Tibial artery (tissue), 4 donors: ENCODE measurements around the gene SLC11A2.
A peak's percentile ranks its signal among the peaks of the same experiment; 100 is the strongest.

ENCODE experiments used
- DNase-seq, 2 donors: peaks; one replicate each; pipeline ENCODE4 v3.0.0-alpha.2; 2019
- H3K27ac ChIP-seq, 2 donors: fragments of 200-600 bp; sonication (generic) in 1 of 2; 1 replicate in 1 of 2; 2 replicates in 1 of 2; pipeline ENCODE4 v1.5.1; 2018 to 2019; ENCODE audit warnings: mild to moderate bottlenecking in 1 of 2
- H3K27me3 ChIP-seq, 2 donors: fragments of 200-600 bp; sonication (generic) in 1 of 2; one replicate each; pipeline versions ENCODE4 v1.5.1 to v1.6.0; 2016 to 2019
- H3K36me3 ChIP-seq, 3 donors: fragments of 200-600 bp; sonication (generic) in 2 of 3; one replicate each; pipeline ENCODE4 v1.5.1; 2016 to 2019; ENCODE audit warnings: mild to moderate bottlenecking in 2 of 3
- H3K4me1 ChIP-seq, 4 donors: fragments of 200-600 bp; sonication (generic) in 2 of 4; 1 replicate in 3 of 4; 2 replicates in 1 of 4; pipeline ENCODE4 v1.5.1; 2016 to 2019
- H3K4me3 ChIP-seq, 2 donors: fragments of 200-600 bp; sonication (generic) in 1 of 2; 1 replicate in 1 of 2; 2 replicates in 1 of 2; pipeline ENCODE4 v1.5.1; 2018 to 2019; ENCODE audit warnings: mild to moderate bottlenecking in 2 of 2
- H3K9me3 ChIP-seq, 3 donors: fragments of 200-600 bp; sonication (generic) in 1 of 3; one replicate each; pipeline ENCODE4 v1.5.1; 2016 to 2019
- CTCF ChIP-seq, 2 experiments: fragments of 200-600 bp in 1 of 2; fragments of 450-650 bp in 1 of 2; IDR thresholded peaks; one replicate each; pipeline ENCODE4 v1.5.1; 2017 to 2019; ENCODE audit warnings: antibody characterized with exemption in 2 of 2, mild to moderate bottlenecking in 1 of 2, moderate library complexity in 1 of 2
- intact Hi-C: fragments of 100-400 bp; cut with DNase I; formaldehyde crosslinking; loops from one replicate; pipeline ENCODE4 v1.15.0; 2023; ENCODE audit warnings: low total_unique reads

The SLC11A2 gene

GRCh38 chr12:51011955-51012354, 14.2 kb downstream of the SLC11A2 start:
- Histone ChIP-seq H3K27me3 (no peaks in the 10 kb centered on the region), H3K9me3 (no peaks in the 10 kb centered on the region), H3K4me1 (peaks cover 0 to 27% (median 5%) of the 10 kb centered on the region in 4 donors), H3K36me3 (peaks cover 11 to 15% (median 15%) of the 10 kb centered on the region in 3 donors), H3K27ac (no peak overlapping the region), H3K4me3 (no peak overlapping the region)
- no peak for DNase-seq
- intact Hi-C loops = no loop called here
- TF ChIP-seq CTCF (IDR thresholded peaks at IDR 0.05) = no peak

GRCh38 chr12:51009056-51009440, 17.1 kb downstream of the SLC11A2 start:
- Histone ChIP-seq H3K9me3 (no peaks in the 10 kb centered on the region), H3K4me3 (no peak overlapping the region), H3K27me3 (no peaks in the 10 kb centered on the region), H3K36me3 (peaks cover 23 to 43% (median 42%) of the 10 kb centered on the region in 3 donors), H3K4me1 (peaks cover 0 to 27% (median 5%) of the 10 kb centered on the region in 4 donors), H3K27ac (no peak overlapping the region)
- intact Hi-C loops = no loop called here
- DNase-seq = peak; percentile 79 to 87
- TF ChIP-seq CTCF (IDR thresholded peaks at IDR 0.05) = no peak

- no peak overlapping the region for H3K27ac ChIP-seq
- TF ChIP-seq CTCF (IDR thresholded peaks at IDR 0.05) = no peak
- intact Hi-C loops = no loop called here
- DNase-seq = no peak
- H3K9me3 ChIP-seq = no peaks in the 10 kb centered on the region
- no peak overlapping the region for H3K4me3 ChIP-seq
- H3K27me3 ChIP-seq = no peaks in the 10 kb centered on the region
- peaks cover 0 to 24% (median 5%) of the 10 kb centered on the region in 4 donors for H3K4me1 ChIP-seq
- peaks cover 23 to 45% (median 42%) of the 10 kb centered on the region in 3 donors for H3K36me3 ChIP-seq
Observed at GRCh38 chr12:51008329-51009055, 17.7 kb downstream of the SLC11A2 start.

GRCh38 chr12:51005671-51006070, 20.5 kb downstream of the SLC11A2 start:
- DNase-seq = no peak
- Histone ChIP-seq H3K27me3 (no peaks in the 10 kb centered on the region), H3K9me3 (no peaks in the 10 kb centered on the region), H3K27ac (no peak overlapping the region), H3K4me1 (peaks cover 0 to 4% (median under 1%) of the 10 kb centered on the region in 4 donors), H3K36me3 (peaks cover 23 to 64% (median 62%) of the 10 kb centered on the region in 3 donors), H3K4me3 (no peak overlapping the region)
- no peak for TF ChIP-seq CTCF (IDR thresholded peaks at IDR 0.05)
- intact Hi-C loops = no loop called here

- peaks cover 27 to 70% (median 68%) of the 10 kb centered on the region in 3 donors for H3K36me3 ChIP-seq
- no peak overlapping the region for H3K4me3 ChIP-seq
- TF ChIP-seq CTCF (IDR thresholded peaks at IDR 0.05) = no peak
- no peak for DNase-seq
- H3K27me3 ChIP-seq = no peaks in the 10 kb centered on the region
- intact Hi-C loops = no loop called here
- H3K4me1 ChIP-seq = peaks cover 0 to 4% (median 0%) of the 10 kb centered on the region in 4 donors
- H3K9me3 ChIP-seq = no peaks in the 10 kb centered on the region
- H3K27ac ChIP-seq = no peak overlapping the region
Observed at GRCh38 chr12:51005030-51005429, 21.2 kb downstream of the SLC11A2 start.
